NK-92 (cell line): ENCODE results near the gene ADRB2.
"Not testable (repeated sequence)": the region's sequence is repeated elsewhere in the genome, so short reads cannot be mapped to it uniquely, and the experiment has no call there.

Experiments used
- DNase-seq: peaks from one replicate; lab custom pipeline; 2025; ENCODE audit not compliant: unreplicated experiment; lab: John Stamatoyannopoulos, UW

ADRB2 gene

DNA sequence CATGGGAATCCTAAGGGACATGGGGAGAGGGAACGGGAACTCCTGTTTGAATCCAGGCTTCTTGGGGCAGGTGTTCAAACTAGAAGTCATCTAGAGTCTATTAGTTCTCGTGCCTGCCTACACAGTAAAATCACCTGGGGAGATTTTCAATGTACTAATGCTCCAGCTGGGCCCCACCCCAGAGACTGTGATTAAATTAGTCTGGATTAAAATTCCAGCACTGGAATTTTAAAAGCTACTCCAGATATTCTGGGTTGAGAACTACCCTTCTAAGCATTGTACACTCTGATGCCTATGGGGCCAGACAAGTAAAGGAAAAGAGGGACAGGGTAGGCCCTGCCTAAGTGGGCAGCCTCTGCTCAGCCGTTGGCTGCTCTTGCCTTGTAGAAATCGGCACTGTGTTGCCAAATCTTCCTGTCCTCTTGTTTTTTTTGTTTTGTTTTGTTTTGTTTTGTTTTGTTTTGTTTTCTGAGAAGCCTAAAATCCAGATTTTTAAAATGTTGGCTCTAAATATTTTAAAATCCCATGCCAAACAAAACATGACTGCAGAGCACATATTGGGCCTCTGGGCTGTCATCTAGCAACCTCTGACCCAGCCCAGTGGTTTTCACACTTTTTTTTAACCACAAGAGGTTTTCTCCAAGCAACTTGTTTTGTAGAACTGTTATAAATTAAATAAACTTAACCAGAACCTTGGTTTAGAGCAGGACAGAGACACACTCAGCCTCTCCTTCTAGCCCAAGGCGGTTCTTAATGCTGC lies 29.0 kb downstream of the ADRB2 start:
- no peak for DNase-seq

GRCh38 chr5:148856009-148856367 lies 29.6 kb downstream of the ADRB2 start:
- DNase-seq: no peak

DNA sequence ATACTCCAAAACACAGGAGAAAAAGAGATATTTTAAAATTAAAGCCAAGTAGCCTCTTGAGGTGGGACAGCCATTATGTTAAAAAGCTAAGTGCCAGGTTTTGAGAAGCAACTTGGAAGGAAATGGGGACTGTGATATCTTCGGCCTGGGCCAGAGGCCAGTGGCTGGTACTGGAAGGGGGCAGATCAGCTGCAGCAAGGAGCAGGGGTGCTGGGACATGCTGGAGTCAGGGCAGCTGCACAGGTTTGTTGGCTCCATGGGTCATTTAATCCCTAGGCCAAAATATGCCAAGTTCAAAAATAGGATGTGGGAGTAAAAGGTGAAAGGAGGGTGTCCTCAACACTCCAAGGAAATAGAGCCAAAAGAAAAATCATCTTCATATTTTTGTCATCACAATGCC lies 30.0 kb downstream of the ADRB2 start:
- DNase-seq: no peak

DNA sequence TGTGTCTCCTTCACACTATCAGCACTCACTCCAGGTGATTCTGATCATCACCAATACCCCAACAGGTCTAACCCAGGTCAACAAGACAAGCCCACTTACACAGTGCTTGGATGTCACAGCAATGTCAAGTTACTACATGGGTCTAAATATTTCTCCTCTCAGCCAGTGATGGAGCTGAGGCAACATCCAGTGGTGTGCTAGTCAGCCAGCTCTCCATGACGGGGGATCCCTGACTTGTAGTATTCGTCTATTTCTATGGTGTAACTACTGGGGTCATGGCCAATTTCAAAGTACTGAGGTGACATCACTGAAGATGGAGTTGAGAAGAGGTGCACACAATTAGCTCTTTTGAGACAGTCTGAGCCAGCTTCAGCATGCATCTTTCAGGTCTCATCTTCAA lies 31.1 kb downstream of the ADRB2 start:
- no peak for DNase-seq

DNA sequence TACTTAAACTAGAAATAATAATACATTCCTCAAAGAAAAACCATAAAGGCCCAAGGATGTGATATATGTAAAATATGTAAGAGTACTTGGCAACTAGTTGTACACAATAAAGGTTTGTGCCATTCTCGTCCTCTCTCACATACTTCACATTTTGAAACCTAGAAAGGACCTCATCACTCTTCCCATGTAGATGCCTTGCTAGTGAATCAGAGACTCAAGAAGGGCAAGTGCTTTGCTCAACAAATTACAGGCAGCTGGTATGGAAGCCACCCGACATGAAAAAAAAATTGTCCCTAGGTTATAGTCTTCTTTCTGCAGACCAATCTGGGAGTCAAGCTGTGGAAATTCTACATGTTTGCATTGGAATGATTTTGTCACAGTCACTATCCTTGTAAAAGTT lies 31.7 kb downstream of the ADRB2 start:
- DNase-seq: no peak

DNA sequence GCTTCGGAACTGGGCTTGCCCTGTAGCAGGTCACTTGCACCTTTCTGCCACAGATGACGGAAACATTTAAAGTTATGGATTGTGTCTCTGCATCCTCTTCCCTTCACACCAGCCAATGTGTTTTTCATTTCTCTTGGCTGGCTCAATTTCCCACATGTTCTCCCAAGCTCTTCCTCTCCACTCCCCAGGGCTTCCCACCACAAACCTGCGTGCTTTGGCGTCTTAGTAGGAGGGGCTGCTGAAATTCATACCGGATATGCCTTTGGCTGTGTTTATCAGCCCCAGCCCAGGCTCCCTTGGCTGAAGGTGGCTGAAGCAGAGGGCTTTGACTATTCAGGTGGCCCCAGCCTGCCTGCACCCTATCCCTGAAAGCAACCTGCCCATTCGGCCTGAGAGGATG lies 32.1 kb downstream of the ADRB2 start:
- DNase-seq: no peak

- no peak for DNase-seq
Measured at GRCh38 chr5:148859703-148860102, 33.3 kb downstream of the ADRB2 start.

DNA sequence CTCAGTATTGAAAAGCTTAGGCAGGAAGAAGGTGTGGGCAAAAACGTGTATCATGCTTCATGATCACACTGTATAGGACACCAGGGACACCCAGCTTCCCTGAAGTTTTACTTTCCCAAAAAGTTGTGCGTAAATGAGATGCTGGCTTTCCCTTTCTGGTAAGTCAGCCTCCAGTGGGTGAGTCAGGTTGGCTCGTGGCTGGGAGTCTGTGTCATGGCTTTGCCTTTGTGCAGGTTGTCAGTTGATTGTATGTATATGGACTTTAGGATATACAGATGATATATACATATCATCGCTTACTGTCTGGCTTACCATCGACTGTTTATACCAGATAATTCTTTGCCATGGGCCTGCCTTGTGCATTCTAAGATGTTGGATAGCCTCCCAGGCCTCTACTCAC lies 34.2 kb downstream of the ADRB2 start:
- no peak for DNase-seq

GRCh38 chr5:148861088-148861487 lies 34.7 kb downstream of the ADRB2 start:
- no peak for DNase-seq

- no peak for DNase-seq
Measured at GRCh38 chr5:148861696-148862095, 35.3 kb downstream of the ADRB2 start.

- no peak for DNase-seq
Measured at GRCh38 chr5:148864113-148864841, 37.9 kb downstream of the ADRB2 start.

GRCh38 chr5:148866024-148866423 lies 39.6 kb downstream of the ADRB2 start:
- no peak for DNase-seq

DNA sequence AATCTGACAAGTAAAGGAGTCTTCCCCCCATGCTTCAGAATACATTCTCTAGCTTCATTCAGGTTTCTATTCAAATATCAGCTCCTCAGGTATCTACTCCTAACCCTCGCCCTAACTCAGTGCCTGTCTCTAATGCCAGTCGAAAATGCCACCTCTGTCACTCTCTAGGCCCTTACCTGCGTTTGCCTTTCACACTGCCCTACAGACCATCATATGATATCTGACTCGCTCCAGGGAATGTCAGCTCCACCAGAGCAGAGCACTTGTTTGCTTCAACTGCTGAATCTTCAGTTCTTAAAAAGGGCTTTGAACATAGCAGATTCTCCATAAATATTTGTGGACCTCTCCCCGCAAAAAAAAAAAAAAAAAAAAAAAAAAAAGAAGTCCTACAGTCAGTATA lies 46.7 kb downstream of the ADRB2 start:
- no peak for DNase-seq

GRCh38 chr5:148873690-148874485 lies 47.5 kb downstream of the ADRB2 start:
- DNase-seq: no peak

DNA sequence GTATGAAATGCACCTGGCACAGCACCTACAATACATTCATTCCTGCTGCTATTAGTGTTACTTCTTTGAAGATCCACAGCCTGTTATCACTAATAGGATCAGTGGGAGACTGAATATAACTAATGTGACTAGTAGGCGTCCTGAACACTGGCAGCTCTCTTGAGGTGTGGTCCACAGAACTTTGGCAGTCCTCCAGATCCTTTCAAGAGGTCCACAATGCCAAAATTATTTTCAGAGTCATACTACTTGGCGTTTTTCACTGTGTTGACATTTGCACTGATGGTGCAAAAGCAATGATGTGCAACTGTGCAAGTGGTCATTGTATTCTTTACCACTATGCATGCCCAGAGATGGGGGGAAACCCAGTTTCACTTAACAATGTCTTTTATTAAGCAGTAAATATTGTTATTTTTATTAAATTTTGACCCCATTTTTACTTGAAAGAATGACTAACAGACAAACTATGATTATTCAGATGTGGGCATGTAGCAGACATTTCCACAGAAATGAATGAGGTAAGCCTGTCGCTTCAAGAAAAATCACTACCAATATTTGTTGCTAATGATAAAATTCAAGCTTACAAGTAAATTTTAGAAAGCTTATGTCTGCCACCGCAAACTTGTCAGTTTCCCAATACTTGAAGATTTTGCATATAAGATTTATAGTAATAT lies 48.9 kb downstream of the ADRB2 start:
- no peak for DNase-seq

GRCh38 chr5:148877436-148877835 lies 51.0 kb downstream of the ADRB2 start:
- not testable (repeated sequence) for DNase-seq
